GM21390 (cell line): ENCODE data around the gene FAM217B.
"Not testable (repeated sequence)": the region's sequence is repeated elsewhere in the genome, so short reads cannot be mapped to it uniquely, and the experiment has no call there.

Experiments
- ATAC-seq: cut with Tn5 transposase; IDR thresholded peaks from one replicate; pipeline ENCODE4 v1.9.1; 2021; ENCODE audit not compliant: unreplicated experiment

The FAM217B gene

GRCh38 chr20:59938221-59938620 lies 2.0 kb upstream of the FAM217B start:
- no peak for ATAC-seq

- no peak for ATAC-seq
These were observed 1.5 kb upstream of the FAM217B start for GRCh38 chr20:59938696-59939051.

- ATAC-seq: peak; percentile 32
These were observed 924 bp upstream of the FAM217B start for GRCh38 chr20:59939052-59939878.

DNA sequence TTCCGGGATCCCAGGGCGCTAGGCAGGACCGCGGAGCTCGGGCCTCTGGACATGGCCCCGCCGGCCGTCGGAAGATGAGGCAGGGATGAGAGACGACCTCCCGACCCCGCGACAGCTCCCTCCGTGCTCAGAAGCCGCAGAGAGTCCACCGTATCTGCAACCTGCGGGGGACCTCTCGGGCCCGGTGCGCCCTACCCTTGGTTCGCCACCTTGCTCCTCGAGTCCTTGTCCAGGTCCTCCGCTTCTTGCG lies 385 bp upstream of the FAM217B start:
- ATAC-seq: peak; percentile 34

GRCh38 chr20:59940956-59941294 lies 736 bp downstream of the FAM217B start:
- no peak for ATAC-seq

GRCh38 chr20:59942245-59942644 lies 2.1 kb downstream of the FAM217B start:
- no peak for ATAC-seq

GRCh38 chr20:59944726-59945125 lies 4.5 kb downstream of the FAM217B start:
- ATAC-seq: no peak

- no peak for ATAC-seq
These were observed 5.0 kb downstream of the FAM217B start for GRCh38 chr20:59945175-59945574.

GRCh38 chr20:59945731-59946130 lies 5.5 kb downstream of the FAM217B start:
- ATAC-seq: no peak

DNA sequence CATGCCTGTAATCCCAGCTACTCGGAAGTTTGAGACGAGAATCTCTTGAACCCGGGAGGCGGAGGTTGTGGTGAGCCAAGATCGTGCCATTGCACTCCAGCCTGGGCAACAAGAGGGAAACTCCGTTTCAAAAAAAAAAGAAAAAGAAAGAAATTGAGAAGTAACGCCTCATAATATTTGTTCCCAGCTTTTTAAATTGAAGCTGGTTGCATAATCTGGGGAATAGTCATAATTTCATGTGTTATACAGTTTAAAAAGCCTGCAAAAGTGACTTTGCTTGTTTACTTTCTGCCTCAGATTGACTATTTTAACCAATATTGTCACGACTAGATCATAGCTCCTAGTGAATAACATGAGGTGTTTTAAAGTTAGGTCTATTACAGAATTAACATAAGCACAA lies 7.2 kb downstream of the FAM217B start:
- ATAC-seq: no peak

DNA sequence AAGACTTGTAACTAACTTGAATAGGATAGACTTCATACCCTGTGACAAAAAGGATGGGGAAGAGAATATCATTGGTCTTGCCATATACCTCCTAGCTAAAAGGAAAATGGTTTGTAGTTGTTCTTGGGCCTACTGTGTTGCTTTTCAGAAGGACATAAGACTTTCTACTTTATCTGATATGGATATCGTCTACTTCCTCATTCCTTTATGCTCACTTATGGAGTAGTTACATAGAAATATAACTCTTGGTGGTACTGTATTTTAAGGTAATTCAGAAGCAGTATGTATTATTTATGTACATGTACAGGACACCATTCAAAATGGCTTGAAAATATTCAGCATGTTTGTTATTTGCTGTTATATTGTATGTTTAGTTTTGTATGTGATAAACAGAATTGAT lies 8.0 kb downstream of the FAM217B start:
- no peak for ATAC-seq

GRCh38 chr20:59948828-59949720 lies 8.9 kb downstream of the FAM217B start:
- no peak for ATAC-seq

DNA sequence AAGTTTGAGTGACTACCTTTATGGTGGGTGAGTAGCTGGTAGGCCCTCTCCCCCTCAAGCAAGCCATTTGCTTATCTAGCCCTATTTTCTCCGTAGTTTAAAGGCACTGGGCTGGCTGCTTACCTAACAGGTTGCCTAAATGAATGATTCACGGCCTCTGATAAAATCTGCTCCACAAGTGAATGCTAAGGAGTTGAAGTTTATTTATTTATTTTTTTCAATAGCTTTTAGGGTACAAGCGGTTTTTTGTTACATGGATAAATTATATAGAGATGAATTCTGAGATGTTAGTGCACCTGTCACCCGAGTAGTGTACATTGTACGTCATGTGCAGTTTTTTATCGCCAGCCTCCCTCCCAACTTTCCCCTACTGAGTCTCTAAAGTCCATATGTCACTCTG lies 9.7 kb downstream of the FAM217B start:
- no peak for ATAC-seq

- ATAC-seq: no peak
These were observed 14.5 kb downstream of the FAM217B start for GRCh38 chr20:59954718-59955117.

DNA sequence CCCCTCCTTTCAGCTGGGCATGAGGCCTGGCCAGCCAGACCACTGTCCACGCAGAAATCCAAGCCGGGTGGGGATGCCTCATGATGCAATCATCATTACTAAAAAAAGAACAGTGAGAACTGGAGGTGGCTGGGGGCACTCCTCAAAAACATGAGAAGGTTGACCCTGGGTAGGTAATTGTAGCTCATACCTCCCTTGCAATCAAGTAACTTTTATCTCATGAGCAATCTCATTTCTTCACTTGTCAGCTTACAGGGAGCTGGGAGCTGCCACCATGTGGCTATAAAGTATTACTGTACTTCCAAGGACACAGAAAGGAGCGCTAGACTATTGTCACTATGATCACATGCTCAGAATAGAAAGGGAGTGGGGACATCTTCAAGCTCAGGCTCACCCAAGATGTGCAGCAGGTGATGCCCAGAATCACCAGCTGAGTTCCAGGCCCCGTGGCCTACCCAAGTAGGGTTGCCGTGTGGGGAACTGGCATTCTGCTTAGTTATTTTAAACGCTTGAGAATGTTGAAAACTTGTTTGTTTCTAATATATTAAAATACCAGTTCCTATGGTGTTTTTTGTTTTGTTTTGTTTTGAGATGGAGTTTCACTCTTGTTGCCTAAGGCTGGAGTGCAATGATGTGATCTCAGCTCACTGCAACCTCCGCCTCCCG lies 15.1 kb downstream of the FAM217B start:
- no peak for ATAC-seq

DNA sequence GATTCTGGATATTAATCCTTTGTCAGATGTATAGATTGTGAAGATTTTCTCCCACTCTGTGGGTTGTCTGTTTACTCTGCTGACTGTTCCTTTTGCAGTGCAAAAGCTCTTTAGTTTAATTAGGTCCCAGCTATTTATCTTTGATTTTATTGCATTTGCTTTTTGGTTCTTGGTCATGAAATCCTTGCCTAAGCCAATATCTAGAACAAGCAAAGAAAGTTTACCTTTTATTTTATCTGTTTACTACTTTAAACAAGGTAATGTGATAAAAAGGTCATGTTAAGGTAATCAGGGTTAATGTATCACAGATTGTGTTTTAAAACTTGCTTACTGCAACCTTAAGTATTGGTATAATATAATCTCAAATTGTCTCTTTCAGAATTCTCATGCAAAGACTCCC lies 17.4 kb downstream of the FAM217B start:
- not testable (repeated sequence) for ATAC-seq

- no peak for ATAC-seq
These were observed 17.9 kb downstream of the FAM217B start, which contains the start of gene CDH26 for GRCh38 chr20:59958123-59958522. Gene CDH26, plus strand, starts transcription at chr20:59958423. Its CDS starts 304 bp downstream, at chr20:59958727.

DNA sequence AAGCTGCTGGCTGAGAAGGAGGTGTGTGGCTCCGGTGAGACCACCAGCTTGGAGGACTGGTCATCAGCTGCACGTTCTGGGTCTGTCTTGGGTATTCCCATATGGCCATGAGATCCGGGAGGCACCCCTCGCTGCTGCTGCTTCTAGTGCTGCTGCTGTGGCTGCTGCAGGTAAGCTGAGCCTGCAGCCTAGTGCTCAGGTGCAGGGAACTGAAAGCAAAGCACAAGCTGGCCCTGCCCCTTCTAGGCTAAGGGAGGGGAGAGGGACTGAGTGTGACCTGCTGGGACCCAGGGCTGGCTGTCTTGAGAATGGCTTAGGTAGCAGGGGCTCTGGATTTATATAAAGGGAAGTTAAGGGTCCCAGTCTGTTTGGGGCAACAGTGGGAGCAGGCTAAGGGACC lies 18.4 kb downstream of the FAM217B start:
- no peak for ATAC-seq

DNA sequence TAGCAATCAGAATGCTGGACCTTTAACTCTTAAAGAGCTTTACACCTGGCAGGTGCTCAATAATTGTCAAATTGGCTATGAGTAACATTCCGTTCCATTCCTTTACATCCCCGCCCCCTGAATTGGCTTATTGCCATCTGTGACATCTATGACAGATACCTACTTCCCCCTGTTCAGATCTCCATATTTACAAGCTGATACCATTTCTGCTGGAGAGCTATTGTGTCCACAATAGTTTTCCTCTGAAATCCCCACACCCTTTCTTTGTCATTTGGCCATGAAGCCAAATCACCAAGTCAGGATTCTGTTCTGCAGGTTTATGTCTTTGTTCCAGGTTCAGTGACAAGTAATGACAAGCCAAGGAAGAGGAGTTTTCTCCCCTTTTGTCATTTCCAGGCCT lies 21.2 kb downstream of the FAM217B start:
- ATAC-seq: no peak

- no peak for ATAC-seq
These were observed 22.0 kb downstream of the FAM217B start for GRCh38 chr20:59962155-59962554.

GRCh38 chr20:59966428-59966827 lies 26.2 kb downstream of the FAM217B start:
- ATAC-seq: no peak

DNA sequence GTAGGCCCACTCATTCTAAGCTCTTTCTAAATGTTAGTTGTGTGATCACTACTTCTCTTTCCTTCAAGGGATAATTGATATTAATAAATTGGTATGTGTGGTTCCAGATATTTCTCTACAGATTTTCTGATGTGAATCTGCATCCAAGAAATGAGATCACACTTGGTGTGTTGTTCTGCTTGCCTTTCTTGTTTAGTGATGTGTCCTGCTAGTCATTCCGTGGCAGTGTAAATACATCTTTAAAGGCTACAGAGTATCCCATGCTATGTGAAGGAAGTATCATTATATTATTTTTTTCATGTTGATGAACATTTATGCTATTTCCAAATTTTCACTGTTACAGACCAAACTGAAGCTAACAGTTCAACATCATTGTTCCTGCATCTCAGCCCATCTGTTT lies 31.2 kb downstream of the FAM217B start:
- ATAC-seq: no peak
